ENCODE data around the gene COQ10B.

Gene COQ10B

DNA sequence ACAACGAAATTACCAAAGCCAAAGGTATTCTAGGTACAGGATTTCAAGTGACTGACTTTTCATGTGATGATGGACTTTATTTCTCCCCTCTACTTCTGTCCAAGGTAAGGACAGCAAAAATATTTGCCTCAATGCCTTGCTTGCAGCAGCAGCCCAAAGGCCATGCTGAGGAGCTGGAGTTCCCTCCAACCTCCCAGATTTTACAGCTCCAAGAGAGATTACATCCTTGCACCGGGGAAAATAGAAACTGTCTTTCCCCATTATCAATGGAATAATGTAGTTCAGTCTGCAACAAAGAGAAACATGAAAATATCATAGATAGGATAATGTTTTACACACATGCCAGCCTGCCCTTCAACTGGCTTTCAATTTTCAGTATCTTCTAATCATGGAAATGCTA, 32.8 kb downstream of the COQ10B start:
- Histone ChIP-seq H3K27ac (ENCODE audit: low read length) (no peak overlapping the region), H2AFZ (ENCODE audit: low read depth, low read length) (no peak overlapping the region), H3K27me3 (ENCODE audit: low read depth, low read length) (no peaks in the 10 kb centered on the region), H3K79me2 (ENCODE audit: low read length) (0 out of 2 replicates have a peak, but pooled peaks cover 8% of the 10 kb centered on the region), H3K9me3 (ENCODE audit: insufficient read depth, low read length) (no peaks in the 10 kb centered on the region), H4K20me1 (ENCODE audit: insufficient read depth, low read length) (no peaks in the 10 kb centered on the region), H3K4me2 (ENCODE audit: low read length) (no peak overlapping the region), H3K36me3 (replicated peaks; ENCODE audit: low read depth, low read length) (peaks cover 73% of the 10 kb centered on the region), H3K4me1 (ENCODE audit: low read length) (no peaks in the 10 kb centered on the region), H3K4me3 (ENCODE audit: low read length) (no peak overlapping the region), H3K9ac (ENCODE audit: low read length) (no peak overlapping the region)
- no peak for TF ChIP-seq EZH2phosphoT487 (IDR thresholded peaks at IDR 0.05; ENCODE audit: low read depth)
- TF ChIP-seq, protein P1, sequence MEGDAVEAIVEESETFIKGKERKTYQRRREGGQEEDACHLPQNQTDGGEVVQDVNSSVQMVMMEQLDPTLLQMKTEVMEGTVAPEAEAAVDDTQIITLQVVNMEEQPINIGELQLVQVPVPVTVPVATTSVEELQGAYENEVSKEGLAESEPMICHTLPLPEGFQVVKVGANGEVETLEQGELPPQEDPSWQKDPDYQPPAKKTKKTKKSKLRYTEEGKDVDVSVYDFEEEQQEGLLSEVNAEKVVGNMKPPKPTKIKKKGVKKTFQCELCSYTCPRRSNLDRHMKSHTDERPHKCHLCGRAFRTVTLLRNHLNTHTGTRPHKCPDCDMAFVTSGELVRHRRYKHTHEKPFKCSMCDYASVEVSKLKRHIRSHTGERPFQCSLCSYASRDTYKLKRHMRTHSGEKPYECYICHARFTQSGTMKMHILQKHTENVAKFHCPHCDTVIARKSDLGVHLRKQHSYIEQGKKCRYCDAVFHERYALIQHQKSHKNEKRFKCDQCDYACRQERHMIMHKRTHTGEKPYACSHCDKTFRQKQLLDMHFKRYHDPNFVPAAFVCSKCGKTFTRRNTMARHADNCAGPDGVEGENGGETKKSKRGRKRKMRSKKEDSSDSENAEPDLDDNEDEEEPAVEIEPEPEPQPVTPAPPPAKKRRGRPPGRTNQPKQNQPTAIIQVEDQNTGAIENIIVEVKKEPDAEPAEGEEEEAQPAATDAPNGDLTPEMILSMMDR (IDR thresholded peaks at IDR 0.05; ENCODE audit: low read depth, low read length) = no peak

DNA sequence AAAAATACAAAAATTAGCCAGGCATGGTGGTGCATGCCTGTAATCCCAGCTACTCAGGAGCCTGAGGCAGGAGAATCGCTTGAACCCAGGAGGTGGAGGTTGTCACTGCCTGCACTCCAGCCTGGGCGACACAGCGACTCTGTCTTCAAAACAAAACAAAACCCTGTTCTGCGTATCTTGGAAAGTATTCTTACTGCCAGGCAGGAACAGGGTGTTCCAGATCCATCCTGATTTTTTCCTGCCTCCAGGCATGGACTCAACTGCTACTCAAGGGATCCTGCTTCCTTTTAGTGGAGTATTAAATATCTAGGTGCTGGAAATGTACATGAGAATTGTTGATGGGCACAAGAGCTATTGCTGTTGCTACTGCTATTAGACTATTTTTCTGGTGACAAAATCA, 34.0 kb downstream of the COQ10B start:
- H3K9me3 ChIP-seq (ENCODE audit: insufficient read depth, low read length) = no peaks in the 10 kb centered on the region
- peaks cover 19% of the 10 kb centered on the region for H3K79me2 ChIP-seq (ENCODE audit: low read length)
- H3K4me2 ChIP-seq (ENCODE audit: low read length) = no peak overlapping the region
- H3K4me3 ChIP-seq (ENCODE audit: low read length) = no peak overlapping the region
- no peak overlapping the region for H2AFZ ChIP-seq (ENCODE audit: low read depth, low read length)
- TF ChIP-seq EZH2phosphoT487 (IDR thresholded peaks at IDR 0.05; ENCODE audit: low read depth) = no peak
- TF ChIP-seq, protein P1 (IDR thresholded peaks at IDR 0.05; ENCODE audit: low read depth, low read length) = no peak
- no peak overlapping the region for H3K27ac ChIP-seq (ENCODE audit: low read length)
- H3K36me3 ChIP-seq (replicated peaks; ENCODE audit: low read depth, low read length) = peaks cover 81% of the 10 kb centered on the region
- no peaks in the 10 kb centered on the region for H3K4me1 ChIP-seq (ENCODE audit: low read length)
- H3K9ac ChIP-seq (ENCODE audit: low read length) = no peak overlapping the region
- no peaks in the 10 kb centered on the region for H4K20me1 ChIP-seq (ENCODE audit: insufficient read depth, low read length)
- no peaks in the 10 kb centered on the region for H3K27me3 ChIP-seq (ENCODE audit: low read depth, low read length)

DNA sequence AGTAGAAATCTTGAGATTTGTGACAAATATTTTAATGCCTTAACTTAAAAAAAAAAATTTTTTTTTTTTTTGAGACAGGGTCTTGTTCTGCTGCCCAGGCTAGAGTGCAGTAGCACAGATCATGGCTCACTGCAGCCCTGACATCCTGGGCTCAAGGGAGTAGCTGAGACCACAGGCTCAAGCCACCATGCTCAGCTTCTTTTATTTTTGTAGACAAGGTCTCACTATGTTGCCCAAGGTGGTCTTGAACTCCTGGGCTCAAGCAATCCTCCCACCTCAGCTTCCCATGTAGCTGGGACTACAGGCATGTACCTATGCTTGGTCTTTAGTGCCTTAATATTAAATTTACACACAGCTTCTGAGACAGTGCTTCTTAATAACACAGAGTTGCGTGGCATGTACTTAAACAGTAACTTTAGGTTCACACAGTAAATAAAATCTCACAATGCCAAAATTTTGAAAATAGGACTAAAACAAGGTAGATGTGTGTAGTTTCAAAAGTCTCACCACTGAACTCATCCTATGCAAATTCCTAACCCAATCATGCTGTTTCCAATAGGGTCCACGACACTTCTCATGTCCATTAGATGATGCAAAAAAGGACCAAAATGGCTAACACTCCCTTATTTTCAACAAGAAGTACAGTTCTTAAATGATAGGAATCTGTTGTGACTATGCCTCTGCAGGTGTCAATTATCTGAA, 42.2 kb downstream of the COQ10B start:
- H4K20me1 ChIP-seq (ENCODE audit: insufficient read depth, low read length) = peaks cover 34% of the 10 kb centered on the region

DNA sequence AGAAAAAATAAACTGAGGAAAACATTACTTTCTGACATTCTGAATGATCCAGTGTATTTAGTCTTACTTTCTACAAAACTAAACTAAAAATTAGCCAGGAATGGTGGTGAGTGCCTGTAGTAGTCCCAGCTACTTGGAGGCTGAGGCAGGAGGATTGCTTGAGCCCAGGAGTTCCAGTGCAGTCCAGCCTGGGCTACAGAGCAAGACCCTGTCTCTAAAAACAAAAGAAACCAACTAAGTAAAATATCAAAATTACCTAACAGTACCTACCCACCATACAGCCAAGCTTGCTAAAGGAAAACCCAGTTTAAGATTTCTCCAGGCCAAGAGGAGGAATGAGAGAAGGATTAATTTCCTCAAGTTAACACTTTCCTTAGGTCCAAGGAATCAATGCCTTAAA, 43.3 kb downstream of the COQ10B start:
- H2AFZ ChIP-seq (ENCODE audit: low read depth, low read length) = no peak overlapping the region
- TF ChIP-seq, protein P1 (IDR thresholded peaks at IDR 0.05; ENCODE audit: low read depth, low read length) = no peak
- no peak for TF ChIP-seq EZH2phosphoT487 (IDR thresholded peaks at IDR 0.05; ENCODE audit: low read depth)
- H3K4me1 ChIP-seq (ENCODE audit: low read length) = peaks cover 22% of the 10 kb centered on the region
- H3K36me3 ChIP-seq (replicated peaks; ENCODE audit: low read depth, low read length) = peaks cover 60% of the 10 kb centered on the region
- no peaks in the 10 kb centered on the region for H3K9me3 ChIP-seq (ENCODE audit: insufficient read depth, low read length)
- H3K4me2 ChIP-seq (ENCODE audit: low read length) = 0 out of 2 replicates have a peak overlapping the region, but pooled peaks have one; percentile 79
- H3K9ac ChIP-seq (ENCODE audit: low read length) = no peak overlapping the region
- peaks cover 93% of the 10 kb centered on the region for H3K79me2 ChIP-seq (ENCODE audit: low read length)
- H3K27me3 ChIP-seq (ENCODE audit: low read depth, low read length) = no peaks in the 10 kb centered on the region
- H4K20me1 ChIP-seq (ENCODE audit: insufficient read depth, low read length) = peaks cover 34% of the 10 kb centered on the region
- no peak overlapping the region for H3K27ac ChIP-seq (ENCODE audit: low read length)
- H3K4me3 ChIP-seq (ENCODE audit: low read length) = no peak overlapping the region

More for the DNA sequence above, 42.2 kb downstream of the COQ10B start:
- peaks cover 69% of the 10 kb centered on the region for H3K36me3 ChIP-seq (replicated peaks; ENCODE audit: low read depth, low read length)
- no peaks in the 10 kb centered on the region for H3K9me3 ChIP-seq (ENCODE audit: insufficient read depth, low read length)
- H3K4me2 ChIP-seq (ENCODE audit: low read length) = no peak overlapping the region
- no peak overlapping the region for H3K9ac ChIP-seq (ENCODE audit: low read length)
- H3K79me2 ChIP-seq (ENCODE audit: low read length) = peaks cover 88% of the 10 kb centered on the region
- no peaks in the 10 kb centered on the region for H3K27me3 ChIP-seq (ENCODE audit: low read depth, low read length)
- H3K27ac ChIP-seq (ENCODE audit: low read length) = no peak overlapping the region
- TF ChIP-seq, protein P1 (IDR thresholded peaks at IDR 0.05; ENCODE audit: low read depth, low read length) = no peak
- TF ChIP-seq EZH2phosphoT487 (IDR thresholded peaks at IDR 0.05; ENCODE audit: low read depth) = no peak
- no peak overlapping the region for H2AFZ ChIP-seq (ENCODE audit: low read depth, low read length)
- H3K4me3 ChIP-seq (ENCODE audit: low read length) = no peak overlapping the region
- peaks cover 19% of the 10 kb centered on the region for H3K4me1 ChIP-seq (ENCODE audit: low read length)
